ENCODE results near the gene SGMS1.
"Not testable (repeated sequence)": the region's sequence is repeated elsewhere in the genome, so short reads cannot be mapped to it uniquely, and the experiment has no call there.

The SGMS1 gene

GRCh38 chr10:50271564-50272250, 352.0 kb downstream of the SGMS1 start:
- in situ Hi-C loops (cut with MboI; ENCODE audit: low sequenced_read_pairs, unreplicated experiment): no loop called here
- no peak for DNase-seq (ENCODE audit: low spot score)
- TF ChIP-seq CTCF (IDR thresholded peaks at IDR 0.05; ENCODE audit: borderline replicate concordance, control extremely low read depth, extremely low read depth, insufficient read depth, missing control alignments): no peak

DNA sequence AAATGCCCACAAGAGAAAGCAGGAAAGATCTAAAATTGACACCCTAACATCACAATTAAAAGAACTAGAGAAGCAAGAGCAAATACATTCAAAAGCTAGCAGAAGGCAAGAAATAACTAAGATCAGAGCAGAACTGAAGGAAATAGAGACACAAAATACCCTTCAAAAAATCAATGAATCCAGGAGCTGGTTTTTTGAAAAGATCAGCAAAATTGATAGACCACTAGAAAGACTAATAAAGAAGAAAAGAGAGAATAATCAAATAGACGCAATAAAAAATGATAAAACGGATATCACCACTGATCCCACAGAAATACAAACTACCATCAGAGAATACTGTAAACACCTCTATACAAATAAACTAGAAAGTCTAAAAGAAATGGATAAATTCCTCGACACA, 355.9 kb downstream of the SGMS1 start:
- DNase-seq (ENCODE audit: low spot score); in situ Hi-C loops (cut with MboI; ENCODE audit: low sequenced_read_pairs, unreplicated experiment): not testable (repeated sequence)

DNA sequence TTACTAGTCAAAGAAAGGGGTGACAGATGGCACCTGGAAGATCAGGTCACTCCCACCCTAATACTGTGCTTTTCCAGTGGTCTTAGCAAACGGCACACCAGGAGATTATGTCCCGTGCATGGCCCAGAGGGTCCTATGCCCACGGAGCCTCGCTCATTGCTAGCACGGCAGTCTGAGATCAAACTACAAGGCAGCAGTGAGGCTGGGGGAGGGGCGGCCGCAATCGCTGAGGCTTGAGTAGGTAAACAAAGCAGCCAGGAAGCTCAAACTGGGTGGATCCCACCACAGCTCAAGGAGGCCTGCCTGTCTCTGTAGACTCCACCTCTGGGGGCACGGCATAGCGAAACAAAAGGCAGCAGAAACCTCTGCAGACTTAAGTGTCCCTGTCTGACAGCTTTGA, 361.1 kb downstream of the SGMS1 start:
- in situ Hi-C loops (cut with MboI; ENCODE audit: low sequenced_read_pairs, unreplicated experiment); DNase-seq (ENCODE audit: low spot score): not testable (repeated sequence)

- TF ChIP-seq CTCF (IDR thresholded peaks at IDR 0.05; ENCODE audit: borderline replicate concordance, control extremely low read depth, extremely low read depth, insufficient read depth, missing control alignments): no peak
- in situ Hi-C loops (cut with MboI; ENCODE audit: low sequenced_read_pairs, unreplicated experiment): no loop called here
- peak; percentile 78 for DNase-seq (ENCODE audit: low spot score)
These were observed 362.9 kb downstream of the SGMS1 start for GRCh38 chr10:50260791-50261281.

All from GM13976 (cell line).